IPS-NIHi7 (cell line): Measurements from ENCODE around the gene PGBD5.

ENCODE experiments used
- DNase-seq: peaks from one replicate; pipeline ENCODE4 v3.0.0; 2012; ENCODE audit warnings: mixed read lengths; ENCODE audit errors: extremely low spot score

Gene PGBD5

DNA sequence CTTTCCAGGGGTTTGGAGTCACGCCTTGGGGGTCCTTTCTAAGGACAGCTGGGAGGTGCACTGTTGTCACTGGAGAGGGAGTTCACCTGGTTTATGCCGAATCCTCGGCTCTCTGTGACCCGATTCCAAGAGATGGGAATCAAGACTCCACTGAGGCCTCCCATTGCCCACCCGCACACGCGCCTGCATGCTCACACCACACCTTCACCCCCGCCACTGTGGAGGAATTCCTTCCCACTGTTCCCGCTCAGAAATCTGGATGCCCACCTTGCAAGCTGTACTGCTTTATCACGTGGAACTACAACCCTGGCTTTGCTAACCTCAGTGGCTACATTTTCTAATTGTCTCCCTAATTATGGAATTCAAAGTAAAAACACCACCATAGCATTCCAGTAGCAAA is 29.2 kb downstream of the PGBD5 start:
- DNase-seq: no peak

- DNase-seq: no peak
Observed at GRCh38 chr1:230395932-230396331, 30.2 kb downstream of the PGBD5 start.

DNA sequence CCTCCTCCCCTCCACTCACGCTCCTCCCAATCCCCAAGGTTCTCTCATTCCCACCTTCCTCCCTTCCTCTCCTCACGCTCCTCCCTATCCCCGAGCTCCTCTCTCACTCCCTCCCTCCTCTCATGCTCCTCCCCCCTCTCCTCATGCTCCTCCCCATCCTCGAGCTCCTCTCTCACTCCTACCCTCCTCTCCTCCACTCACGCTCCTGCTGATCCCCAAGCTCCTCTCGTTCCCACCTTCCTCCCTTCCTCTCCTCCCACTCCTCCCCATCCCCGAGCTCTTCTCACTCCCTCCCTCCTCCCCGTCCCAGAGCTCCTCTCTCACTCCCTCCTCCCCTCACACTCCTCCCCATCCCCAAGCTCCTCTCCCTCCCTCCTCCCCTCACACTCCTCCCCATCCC is 31.4 kb downstream of the PGBD5 start:
- no peak for DNase-seq

DNA sequence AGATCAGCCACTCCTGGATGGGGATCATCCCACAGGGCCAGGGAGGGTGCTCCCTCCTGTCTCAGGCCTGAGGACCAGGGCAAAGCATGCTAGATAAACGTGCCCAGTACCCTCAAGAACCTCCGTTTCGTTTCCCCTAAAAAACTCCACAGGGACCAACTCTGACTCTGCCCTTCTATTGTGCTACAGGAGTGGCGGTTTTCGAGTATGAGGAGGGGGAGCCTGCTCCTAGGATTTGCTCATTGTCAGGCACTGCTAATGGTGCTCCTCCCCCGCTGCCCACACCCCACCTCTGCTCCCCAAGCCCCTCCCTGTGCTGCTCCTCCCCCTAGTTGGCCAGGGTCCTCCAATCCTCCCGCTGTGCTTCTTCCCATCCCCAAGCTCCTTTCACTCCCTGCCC is 32.0 kb downstream of the PGBD5 start:
- DNase-seq: no peak

DNA sequence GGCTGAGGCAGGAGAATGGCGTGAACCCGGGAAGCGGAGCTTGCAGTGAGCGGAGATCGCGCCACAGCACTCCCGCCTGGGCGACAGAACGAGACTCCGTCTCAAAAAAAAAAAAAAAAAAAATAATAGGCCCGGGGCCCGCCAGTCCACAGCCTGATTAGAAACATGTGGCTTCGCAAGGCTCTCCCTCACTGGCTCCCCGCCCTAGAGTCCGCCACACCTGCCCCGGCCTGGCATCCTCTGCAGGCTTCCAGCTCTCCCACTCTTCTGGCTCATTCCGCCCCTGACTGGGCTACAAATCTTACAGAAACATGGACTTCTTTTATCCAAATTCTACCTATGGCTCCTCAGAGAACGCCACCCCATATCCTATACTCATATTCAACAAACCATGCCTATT is 32.4 kb downstream of the PGBD5 start:
- DNase-seq: no peak

DNA sequence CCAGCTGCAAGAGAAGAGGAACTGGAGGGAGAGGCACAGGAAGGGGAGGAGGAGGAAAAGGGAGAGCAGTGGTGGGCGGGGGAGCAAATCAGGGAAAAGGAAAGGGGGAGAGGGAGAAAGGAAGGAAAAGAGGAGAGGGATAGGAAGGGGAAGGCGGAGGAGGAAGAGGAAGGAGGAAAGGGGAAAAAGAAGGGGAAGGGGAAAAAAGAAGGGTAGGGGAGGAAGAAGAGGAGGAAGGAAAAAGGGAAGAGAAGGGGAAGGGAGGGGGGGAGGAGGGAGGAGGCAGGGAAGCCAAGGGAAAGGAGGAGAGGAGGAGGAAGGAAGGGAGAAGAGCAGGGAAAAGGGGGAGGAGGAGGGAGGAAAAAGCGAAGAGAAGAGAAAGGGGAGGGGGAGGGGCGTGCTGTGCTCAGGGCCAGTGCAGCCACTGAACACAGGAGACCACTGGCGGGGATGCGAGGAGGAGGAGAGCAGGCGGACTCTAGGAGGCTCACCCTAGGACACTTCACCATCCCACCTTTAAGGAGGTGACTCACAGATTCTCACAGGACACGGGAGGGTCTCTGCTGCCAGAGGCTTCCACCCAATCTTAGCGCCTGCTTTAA is 33.1 kb downstream of the PGBD5 start:
- DNase-seq: no peak

DNA sequence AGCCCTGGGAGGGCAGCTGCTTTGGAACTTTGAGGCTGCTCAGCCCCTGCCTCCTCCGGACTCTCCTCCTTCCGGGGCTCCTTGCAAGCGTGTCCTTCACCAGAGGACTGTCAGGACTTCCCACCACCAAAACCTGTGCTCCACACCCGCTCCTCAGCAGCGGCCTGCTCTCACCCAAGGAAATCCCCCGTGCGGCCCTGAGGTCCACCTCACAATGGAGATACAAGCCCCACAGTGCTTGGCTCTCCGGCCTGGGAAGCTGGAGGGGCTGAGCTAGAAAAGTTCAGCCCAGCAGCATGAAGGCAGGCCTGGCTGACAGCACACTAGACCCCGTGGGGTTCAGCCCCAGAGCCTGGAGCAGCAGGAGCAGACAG is 33.6 kb downstream of the PGBD5 start:
- DNase-seq: no peak

DNA sequence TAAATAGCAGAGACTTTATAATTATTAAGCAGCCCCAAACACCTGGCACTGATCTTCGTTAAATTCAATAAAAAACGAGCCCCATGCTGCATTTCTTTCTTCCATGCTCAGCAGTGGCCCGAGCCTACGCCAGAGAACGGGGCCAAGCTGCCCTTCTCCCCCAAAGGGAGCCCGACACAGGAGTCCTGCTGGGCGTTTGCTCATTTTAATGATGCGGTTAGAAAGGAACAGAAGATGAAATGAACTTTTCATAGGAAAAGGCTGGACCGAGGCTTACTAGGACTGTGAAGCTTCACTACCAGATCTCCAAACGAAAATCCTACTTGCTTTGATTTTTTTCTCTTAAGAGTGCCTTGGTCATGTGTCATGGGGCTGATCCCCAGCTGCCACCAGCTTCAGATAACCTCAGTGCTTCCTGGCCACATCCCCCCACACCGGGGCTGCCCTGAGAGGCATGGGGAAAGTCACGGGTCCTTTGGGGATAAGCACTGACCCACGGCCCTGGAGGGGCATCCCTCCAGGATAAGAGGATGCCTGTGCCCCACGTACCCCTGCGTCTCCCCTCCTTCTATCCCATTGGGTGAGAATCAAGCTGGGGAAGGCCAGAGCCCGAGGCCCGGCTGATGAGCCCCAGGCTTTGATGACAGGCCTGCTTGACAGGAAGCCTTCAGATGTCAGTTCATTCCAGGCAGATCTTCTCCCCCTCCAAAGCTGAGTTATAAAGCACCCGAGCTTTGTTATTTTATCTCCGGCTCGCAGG is 34.2 kb downstream of the PGBD5 start:
- DNase-seq: no peak

- no peak for DNase-seq
Observed at GRCh38 chr1:230390371-230390770, 35.8 kb downstream of the PGBD5 start.

DNA sequence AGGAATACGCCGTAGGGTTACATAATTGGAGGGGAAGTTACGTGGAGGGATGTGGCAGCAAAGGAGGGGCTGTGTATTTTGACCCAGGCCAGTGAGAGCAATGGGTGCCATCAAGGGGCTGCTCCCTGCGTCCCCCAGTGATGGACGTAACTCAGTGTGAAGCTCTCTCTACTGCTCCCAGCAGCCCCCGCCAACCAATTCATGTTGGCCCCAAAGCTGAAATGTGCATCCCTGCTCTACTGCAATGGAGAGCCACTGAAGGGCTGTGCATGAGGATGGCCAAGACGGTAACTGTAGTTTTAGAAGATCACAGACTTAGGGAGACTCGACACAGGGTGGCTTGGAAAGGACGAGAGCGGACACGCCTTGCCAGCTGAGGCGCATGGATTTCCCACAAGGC is 38.3 kb downstream of the PGBD5 start:
- no peak for DNase-seq

DNA sequence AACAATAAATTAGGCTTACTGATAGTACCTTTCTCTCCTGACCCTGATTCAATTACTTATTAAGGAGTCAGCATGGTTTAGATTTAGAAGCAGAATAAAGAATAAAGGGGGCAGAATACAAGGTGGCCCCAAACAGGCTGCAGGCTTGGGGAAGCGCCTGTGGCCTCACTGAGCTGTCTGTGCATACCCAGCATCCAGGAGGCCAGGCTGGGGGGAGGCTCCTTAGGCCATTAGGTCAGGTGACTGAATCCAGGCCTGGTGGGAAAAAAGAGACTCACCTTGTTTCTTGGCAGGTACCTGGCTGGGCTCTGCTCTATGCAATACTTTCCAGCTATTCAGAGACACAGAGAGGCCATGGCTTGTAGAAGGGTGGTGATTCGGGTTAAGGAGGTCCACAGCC is 38.8 kb downstream of the PGBD5 start:
- DNase-seq: no peak

DNA sequence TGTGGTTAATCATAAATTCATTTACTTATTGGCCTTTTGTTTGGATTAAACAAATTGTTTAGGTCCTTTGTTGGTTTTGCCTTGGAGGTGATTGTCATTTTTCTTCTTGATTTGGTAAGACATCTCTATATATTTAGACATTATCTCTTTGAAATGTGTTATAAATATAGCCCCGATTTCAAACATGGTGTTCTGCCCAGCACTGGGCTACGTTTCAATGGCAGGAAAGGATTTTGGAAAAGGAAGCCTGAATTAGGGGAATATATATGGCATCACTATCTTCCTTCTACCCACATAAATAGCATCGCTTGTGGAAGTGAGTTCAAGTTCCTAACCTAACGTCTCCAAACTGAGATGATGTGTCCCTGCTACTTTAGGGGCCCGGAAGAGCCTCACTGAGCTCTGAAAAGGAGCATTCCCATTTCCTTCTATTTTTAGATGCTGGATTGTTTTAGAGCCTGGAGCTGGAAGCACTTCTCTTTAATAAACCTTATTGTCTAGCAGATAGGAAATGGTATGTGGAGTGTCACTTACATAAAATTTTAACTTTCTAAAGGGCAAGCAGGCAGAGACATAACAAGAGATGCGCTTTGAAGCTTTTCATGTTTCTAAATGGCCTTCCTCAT is 39.4 kb downstream of the PGBD5 start:
- DNase-seq: no peak

DNA sequence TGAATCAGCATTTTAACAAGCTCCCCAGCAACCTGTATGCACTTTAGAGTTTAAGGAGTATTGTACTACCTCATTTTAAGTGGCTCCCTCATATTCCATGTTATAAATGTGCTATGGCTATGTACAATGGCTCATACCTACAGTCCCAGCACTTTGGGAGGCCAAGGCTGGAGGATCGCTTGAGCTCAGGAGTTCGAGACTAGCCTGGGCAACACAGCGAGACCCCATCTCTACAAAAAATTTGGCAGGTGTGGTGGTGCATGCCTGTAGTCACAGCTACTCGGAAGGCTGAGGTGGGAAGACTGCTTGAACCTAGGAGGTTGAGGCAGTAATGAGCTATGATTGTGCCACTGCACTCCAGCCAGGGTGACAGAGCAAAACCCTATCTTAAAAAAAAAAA is 40.2 kb downstream of the PGBD5 start:
- no peak for DNase-seq

DNA sequence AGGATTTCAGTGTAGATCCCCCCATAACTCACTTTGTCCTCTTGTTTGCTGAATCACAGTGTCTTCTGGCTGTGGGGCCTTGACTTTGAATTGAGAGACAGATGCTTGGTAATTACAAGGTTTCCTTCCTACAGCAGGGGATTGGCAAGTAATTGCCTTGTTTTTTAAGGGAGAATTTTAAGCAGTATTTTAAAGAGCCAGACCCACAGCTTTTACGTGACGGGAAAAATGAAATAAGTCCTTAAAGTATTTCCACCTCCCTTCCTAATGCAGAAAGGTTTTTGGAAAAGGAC is 41.0 kb downstream of the PGBD5 start:
- DNase-seq: no peak

GRCh38 chr1:230384380-230385157 is 41.6 kb downstream of the PGBD5 start:
- no peak for DNase-seq

DNA sequence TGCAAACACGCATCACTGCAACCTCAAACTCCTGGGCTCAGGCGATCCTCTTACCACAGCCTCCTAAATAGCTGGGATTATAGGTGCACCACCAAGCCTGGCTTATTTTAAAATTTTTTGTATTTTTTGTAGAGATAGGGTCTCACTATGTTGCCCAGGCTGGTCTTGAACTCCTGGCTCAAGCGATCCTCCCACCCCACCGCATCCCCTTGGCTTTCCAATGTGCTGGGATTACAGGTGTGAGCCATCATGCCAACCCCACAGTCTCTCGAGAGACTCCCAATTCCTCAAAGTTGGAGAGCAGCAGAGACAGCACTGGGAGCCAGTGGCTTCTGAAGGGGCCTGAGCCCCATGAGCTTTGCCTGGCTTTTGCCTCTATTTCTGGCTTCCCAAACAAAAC is 42.7 kb downstream of the PGBD5 start:
- no peak for DNase-seq

DNA sequence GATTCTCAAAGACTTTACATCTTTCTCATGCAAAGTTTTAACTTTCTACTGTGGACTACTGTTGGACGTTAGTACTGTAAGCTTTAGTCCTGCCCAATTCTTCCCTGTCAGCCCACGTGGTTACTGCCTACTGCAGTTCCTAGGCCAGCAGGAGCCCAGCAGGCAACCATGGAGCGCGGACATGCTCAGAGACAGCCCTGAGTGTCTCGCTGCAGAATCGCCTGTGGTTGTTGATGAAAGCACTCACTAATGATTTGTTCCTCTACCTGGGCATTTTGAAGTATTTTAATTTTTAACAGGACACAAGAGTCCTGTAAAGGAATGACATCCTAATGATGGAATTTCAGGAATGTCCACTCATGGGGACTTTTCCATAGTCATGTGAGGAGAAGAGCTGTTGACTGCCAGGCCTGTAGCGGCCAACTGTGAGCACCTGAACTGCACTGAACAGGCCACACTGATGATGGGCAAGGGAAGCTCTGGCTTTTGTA is 44.1 kb downstream of the PGBD5 start:
- DNase-seq: peak; percentile 60

GRCh38 chr1:230381585-230381984 is 44.5 kb downstream of the PGBD5 start:
- no peak for DNase-seq

GRCh38 chr1:230381049-230381467 is 45.1 kb downstream of the PGBD5 start:
- DNase-seq: no peak

DNA sequence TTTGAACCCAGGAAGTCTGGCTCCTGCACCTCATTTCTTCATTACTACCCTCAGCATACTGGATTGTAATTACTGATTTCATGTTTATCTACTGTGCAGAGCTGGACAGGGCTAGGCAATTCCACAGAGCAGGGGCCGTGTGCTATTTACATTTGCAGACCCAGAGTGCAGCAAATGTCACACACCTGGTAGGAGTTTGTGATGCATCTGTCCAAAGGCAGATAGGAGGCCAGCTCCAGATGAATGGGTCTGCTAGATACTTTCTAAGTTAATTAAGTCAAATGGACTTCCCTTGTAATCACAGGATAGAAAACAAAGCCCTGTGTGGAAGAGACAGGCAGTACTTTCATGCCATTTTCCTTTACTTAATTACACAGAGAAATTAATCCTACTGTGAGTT is 46.2 kb downstream of the PGBD5 start:
- no peak for DNase-seq

DNA sequence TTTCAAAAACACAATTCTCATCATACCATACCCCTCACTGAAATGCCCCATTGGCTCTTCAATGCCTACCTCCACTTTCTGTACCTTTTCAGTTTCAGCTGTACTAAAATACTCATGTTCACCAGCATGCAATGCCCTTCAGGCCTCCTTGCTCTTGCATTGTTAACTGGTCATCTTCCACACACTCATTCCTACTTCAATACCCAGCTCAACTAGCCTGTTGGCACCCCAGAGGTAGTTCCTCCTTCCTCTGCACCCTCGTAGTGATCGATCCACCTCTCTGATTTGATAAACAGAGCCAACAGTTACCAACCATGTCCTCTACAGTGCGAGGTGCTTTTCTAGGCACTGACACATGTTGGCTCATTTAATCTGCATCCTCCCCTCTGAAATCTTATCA is 46.7 kb downstream of the PGBD5 start:
- no peak for DNase-seq

- DNase-seq: no peak
Observed at GRCh38 chr1:230377851-230378250, 48.3 kb downstream of the PGBD5 start.

- no peak for DNase-seq
Observed at GRCh38 chr1:230377324-230377723, 48.8 kb downstream of the PGBD5 start.
